Activated B cell treated with CpG ODN at 0.5 μM for 24 hours (primary cell): Measurements from ENCODE around the gene TCEANC. TPM values are rescaled to one million over a fixed set of nuclear protein-coding genes. Genes with fewer than 3 reads are reported as not detected.
A peak's percentile ranks its signal among the peaks of the same experiment; 100 is the strongest.
"Not testable (repeated sequence)": the region's sequence is repeated elsewhere in the genome, so short reads cannot be mapped to it uniquely, and the experiment has no call there.

Experiments used
- ATAC-seq: fragments of 200-7000 bp; cut with Tn5 transposase; one replicate; pipeline ENCODE4 v1.10.0; 2021; ENCODE audit warnings: low read depth, mild to moderate bottlenecking, moderate library complexity
- CTCF ChIA-PET: fragments of 350-600 bp; sonication (Branson Sonifier 250); formaldehyde crosslinking; loops from one replicate; lab custom pipeline; 2021; ENCODE audit warnings: antibody characterized with exemption; lab: Charles Lee
- POLR2A ChIA-PET: fragments of 350-600 bp; sonication (Branson Sonifier 250); formaldehyde crosslinking; loops from one replicate; lab custom pipeline; 2021; ENCODE audit warnings: antibody characterized with exemption; lab: Charles Lee
- DNase-seq: peaks from one replicate; pipeline ENCODE4 v3.0.0; 2022
- H3K27ac Mint-ChIP-seq: one replicate; pipeline ENCODE4 v1.8.0; 2020; ENCODE audit warnings: mixed read lengths
- H3K27me3 Mint-ChIP-seq: one replicate; pipeline ENCODE4 v1.8.0; 2021; ENCODE audit warnings: mixed read lengths
- H3K36me3 Mint-ChIP-seq: one replicate; pipeline ENCODE4 v1.8.0; 2021; ENCODE audit warnings: low read depth, mixed read lengths
- H3K4me1 Mint-ChIP-seq: one replicate; pipeline ENCODE4 v1.8.0; 2021; ENCODE audit warnings: mixed read lengths
- H3K4me3 Mint-ChIP-seq: one replicate; pipeline ENCODE4 v1.8.0; 2020; ENCODE audit warnings: mild to moderate bottlenecking, mixed read lengths
- H3K9me3 Mint-ChIP-seq: one replicate; pipeline ENCODE4 v1.8.0; 2020; ENCODE audit warnings: mixed read lengths
- CTCF ChIP-seq: fragments of 200-600 bp; IDR thresholded peaks from one replicate; pipeline ENCODE4 v1.8.0; 2022; ENCODE audit warnings: antibody characterized with exemption, mild to moderate bottlenecking
- intact Hi-C: fragments of 100-400 bp; cut with micrococcal nuclease; formaldehyde crosslinking; loops from one replicate; pipeline ENCODE4 v1.15.1; 2024
- total RNA-seq: library from RNA; stranded (reverse); gene quantifications from 2 replicates; pipeline ENCODE4 v1.2.3, GENCODE V29; 2022

The TCEANC gene
- total RNA-seq, 1 donor from 2014 or later: 5.9 TPM

GRCh38 chrX:13666836-13667235 is 13.9 kb downstream of the TCEANC start:
- no peak for ATAC-seq
- Mint-ChIP-seq H3K4me3 (no peak overlapping the region), H3K36me3 (peaks cover 34% of the 10 kb centered on the region), H3K9me3 (no peaks in the 10 kb centered on the region), H3K27ac (no peak overlapping the region), H3K27me3 (no peaks in the 10 kb centered on the region), H3K4me1 (peaks cover 24% of the 10 kb centered on the region)
- no peak for TF ChIP-seq CTCF
- intact Hi-C loops: no loop called here
- ChIA-PET POLR2A (no interaction called here), CTCF (no interaction called here)
- no peak for DNase-seq

GRCh38 chrX:13667919-13668318 is 15.0 kb downstream of the TCEANC start:
- H3K36me3 Mint-ChIP-seq: peaks cover 29% of the 10 kb centered on the region
- intact Hi-C loops: no loop called here
- no peak overlapping the region for H3K4me3 Mint-ChIP-seq
- ATAC-seq: no peak
- TF ChIP-seq CTCF: no peak
- ChIA-PET POLR2A (interaction anchor here (2.5 to 4.8 kb wide), 2 partner anchors 21 to 67 kb away, joined by 17 to 55 read pairs; partner anchors contain the start of genes OFD1, RAB9A and TRAPPC2), CTCF (no interaction called here)
- no peaks in the 10 kb centered on the region for H3K27me3 Mint-ChIP-seq
- H3K27ac Mint-ChIP-seq: no peak overlapping the region
- H3K9me3 Mint-ChIP-seq: no peaks in the 10 kb centered on the region
- peaks cover 24% of the 10 kb centered on the region for H3K4me1 Mint-ChIP-seq
- no peak for DNase-seq

- H3K4me3 Mint-ChIP-seq: peak overlapping the region; percentile 66
- peaks cover 15% of the 10 kb centered on the region for H3K36me3 Mint-ChIP-seq
- intact Hi-C loops: loop anchor here (1.0 kb wide), 1 partner anchor 18 kb away; no protein-coding TSS in a partner anchor
- DNase-seq (no peak), ATAC-seq (peak; percentile 85)
- no peaks in the 10 kb centered on the region for H3K27me3 Mint-ChIP-seq
- no peaks in the 10 kb centered on the region for H3K9me3 Mint-ChIP-seq
- CTCF ChIA-PET: interaction anchor here (0.7 to 1.1 kb wide), 4 partner anchors 16 to 699 kb away, joined by 3 to 4 read pairs (median 4); no protein-coding TSS in a partner anchor
- TF ChIP-seq CTCF: no peak
- H3K27ac Mint-ChIP-seq: peak overlapping the region; percentile 87
- peaks cover 24% of the 10 kb centered on the region for H3K4me1 Mint-ChIP-seq
- POLR2A ChIA-PET: interaction anchor here (0.7 to 4.8 kb wide), 8 partner anchors 20 to 87 kb away, joined by 3 to 55 read pairs (median 4); partner anchors contain the start of genes OFD1, RAB9A and TRAPPC2
Measured at GRCh38 chrX:13669246-13669737, 16.4 kb downstream of the TCEANC start.

GRCh38 chrX:13669755-13670154 is 16.8 kb downstream of the TCEANC start:
- not testable (repeated sequence) for ATAC-seq, H3K9me3 Mint-ChIP-seq, H3K27me3 Mint-ChIP-seq, DNase-seq
- CTCF ChIA-PET: interaction anchor here (0.9 to 1.1 kb wide), 3 partner anchors 15 to 699 kb away, joined by 3 to 4 read pairs (median 4); no protein-coding TSS in a partner anchor
- Mint-ChIP-seq H3K4me1 (peaks cover 24% of the 10 kb centered on the region), H3K4me3 (peak overlapping the region; percentile 66), H3K36me3 (peaks cover 13% of the 10 kb centered on the region), H3K27ac (peak overlapping the region; percentile 87)
- POLR2A ChIA-PET: interaction anchor here (0.8 to 4.8 kb wide), 6 partner anchors 19 to 73 kb away, joined by 3 to 55 read pairs (median 7); partner anchors contain the start of genes OFD1, RAB9A and TRAPPC2
- intact Hi-C loops: loop anchor here (1.0 kb wide), 1 partner anchor 18 kb away; no protein-coding TSS in a partner anchor

- no peaks in the 10 kb centered on the region for H3K27me3 Mint-ChIP-seq
- peaks cover 12% of the 10 kb centered on the region for H3K36me3 Mint-ChIP-seq
- POLR2A ChIA-PET: interaction anchor here (2.0 to 4.8 kb wide), 3 partner anchors 19 to 64 kb away, joined by 9 to 55 read pairs (median 17); partner anchors contain the start of genes OFD1, RAB9A and TRAPPC2
- no peak for ATAC-seq
- H3K9me3 Mint-ChIP-seq: no peaks in the 10 kb centered on the region
- intact Hi-C loops: no loop called here
- H3K27ac Mint-ChIP-seq: no peak overlapping the region
- DNase-seq: no peak
- H3K4me1 Mint-ChIP-seq: peaks cover 24% of the 10 kb centered on the region
- no peak overlapping the region for H3K4me3 Mint-ChIP-seq
- CTCF ChIA-PET: no interaction called here
- no peak for TF ChIP-seq CTCF
Measured at GRCh38 chrX:13670197-13670596, 17.3 kb downstream of the TCEANC start.
